Keratinocyte (primary cell): ENCODE results near the gene GLI2. TPM values are rescaled to one million over a fixed set of nuclear protein-coding genes. Genes with fewer than 3 reads are reported as not detected.

Experiments
- DNase-seq: peaks from one replicate; pipeline ENCODE4 v3.0.0-alpha.2; 2011; ENCODE audit warnings: low read depth, missing footprints, low spot score
- FAIRE-seq: peaks from 2 replicates; lab custom pipeline; 2011; peaks lifted over from hg19 to GRCh38; lab: Jason Lieb, UNC
- H2AFZ ChIP-seq: 2 replicates; pipeline ENCODE4 v1.6.0; 2012; ENCODE audit warnings: low read length, control low read depth, inconsistent platforms; ENCODE audit not compliant: control insufficient read depth
- H3K27ac ChIP-seq: 2 replicates; pipeline ENCODE4 v1.5.1; 2011; ENCODE audit warnings: low read length; ENCODE audit not compliant: control insufficient read depth, insufficient read depth
- H3K27me3 ChIP-seq: 3 replicates; pipeline ENCODE4 v1.6.0; 2011; ENCODE audit warnings: low read length; ENCODE audit not compliant: control insufficient read depth, insufficient read depth; ENCODE audit errors: extremely low read depth
- H3K36me3 ChIP-seq, 2 experiments: 2 replicates in 1 of 2; 3 replicates in 1 of 2; pipeline ENCODE4 v1.5.1; 2011; ENCODE audit warnings: low read length in 2 of 2, mild to moderate bottlenecking in 1 of 2; ENCODE audit not compliant: control insufficient read depth in 2 of 2, insufficient read depth in 2 of 2; ENCODE audit errors: extremely low read depth in 1 of 2
- H3K4me1 ChIP-seq: 3 replicates; pipeline ENCODE4 v1.5.1; 2011; ENCODE audit warnings: low read length; ENCODE audit not compliant: control insufficient read depth, insufficient read depth; ENCODE audit errors: extremely low read depth
- H3K4me2 ChIP-seq: 3 replicates; pipeline ENCODE4 v1.6.0; 2011; ENCODE audit warnings: low read depth, low read length; ENCODE audit not compliant: control insufficient read depth, insufficient read depth; ENCODE audit errors: extremely low read depth
- H3K4me3 ChIP-seq, 3 experiments: fragments of 200-600 bp in 1 of 3; sonication (generic) in 1 of 3; 2 replicates in 2 of 3; 3 replicates in 1 of 3; pipeline ENCODE4 v1.5.1; 2011 to 2016; ENCODE audit warnings: low read length in 3 of 3, mild to moderate bottlenecking in 3 of 3, control low read depth in 2 of 3, inconsistent platforms in 1 of 3, low read depth in 1 of 3, mixed read lengths in 1 of 3, mixed run types in 1 of 3, moderate library complexity in 1 of 3; ENCODE audit not compliant: control insufficient read depth in 2 of 3, insufficient read depth in 2 of 3; ENCODE audit errors: extremely low read depth in 1 of 3
- H3K79me2 ChIP-seq: 2 replicates; pipeline ENCODE4 v1.6.0; 2012; ENCODE audit warnings: low read length; ENCODE audit not compliant: control insufficient read depth, insufficient read depth
- H3K9ac ChIP-seq: 3 replicates; pipeline ENCODE4 v1.6.0; 2011; ENCODE audit warnings: low read length; ENCODE audit not compliant: control insufficient read depth, insufficient read depth; ENCODE audit errors: extremely low read depth
- H3K9me1 ChIP-seq: 3 replicates; pipeline ENCODE4 v1.6.0; 2011; ENCODE audit warnings: low read length; ENCODE audit not compliant: control insufficient read depth, insufficient read depth; ENCODE audit errors: extremely low read depth
- H3K9me3 ChIP-seq: 2 replicates; pipeline ENCODE4 v1.5.1; 2012; ENCODE audit warnings: low read depth, low read length; ENCODE audit not compliant: control insufficient read depth
- H4K20me1 ChIP-seq: 3 replicates; pipeline ENCODE4 v1.6.0; 2011; ENCODE audit warnings: low read length; ENCODE audit not compliant: control insufficient read depth, insufficient read depth; ENCODE audit errors: extremely low read depth
- EZH2 ChIP-seq: IDR thresholded peaks from one replicate; pipeline ENCODE4 v1.6.1; 2012; ENCODE audit warnings: inconsistent platforms, mild to moderate bottlenecking, low read length, moderate library complexity
- dilution Hi-C: fragments of 300-500 bp; cut with MboI; formaldehyde crosslinking; loops from one replicate; pipeline ENCODE4 v1.7.0; 2020; ENCODE audit warnings: low sequenced_read_pairs; ENCODE audit not compliant: extremely low pct_ligation_motif_present
- polyA plus RNA-seq, 5 experiments: library from polyadenylated mRNA; depleted of rRNA in 3 of 5; stranded (reverse) in 3 of 5; stranded (forward) in 1 of 5; unstranded in 1 of 5; fragments of >200 nt; gene quantifications; 1 replicate in 1 of 5; 2 replicates in 3 of 5; 3 replicates in 1 of 5; pipeline versions ENCODE4 v1.2.1 to v1.2.3, GENCODE V29; 2011 to 2012; ENCODE audit warnings: missing spikeins in 2 of 5, low read depth in 1 of 5, low replicate concordance in 1 of 5
- TF ChIP-seq, protein P1 (sequence below), 3 experiments: IDR thresholded peaks in 1 of 3; conservative IDR thresholded peaks in 1 of 3; optimal IDR thresholded peaks in 1 of 3; 2 replicates in 2 of 3; 3 replicates in 1 of 3; pipeline versions ENCODE3 to v1.5.1; 2011; ENCODE audit warnings: low read length in 3 of 3, mild to moderate bottlenecking in 3 of 3, moderate library complexity in 2 of 3, control low read depth in 1 of 3, inconsistent platforms in 1 of 3; ENCODE audit not compliant: insufficient read depth in 2 of 3; ENCODE audit errors: extremely low read depth in 1 of 3

GLI2 gene
- polyA plus RNA-seq, 1 donor (not counting 4 experiments of a cell fraction or from before 2014, with no cell fraction given) = 0.04 TPM

DNA sequence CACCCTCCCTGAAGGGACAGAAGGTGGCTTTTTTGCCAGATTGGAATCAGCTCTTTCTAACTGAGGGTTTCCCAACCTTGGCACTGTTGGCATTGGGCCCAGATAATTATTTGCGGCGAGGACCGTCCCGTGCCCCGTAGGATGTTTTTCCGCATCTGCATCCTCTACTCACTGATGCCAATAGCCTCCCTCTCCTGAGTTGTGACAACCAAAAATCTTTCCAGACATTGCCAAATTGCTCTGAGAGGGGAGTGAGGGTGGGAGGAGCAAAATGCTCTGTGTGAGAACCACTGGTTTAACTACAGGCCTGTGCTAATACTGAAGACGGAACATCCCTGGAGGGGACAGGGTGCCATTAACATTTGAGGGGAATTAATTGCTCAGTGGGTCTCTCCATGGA is 33.6 kb upstream of the GLI2 start:
- Histone ChIP-seq H3K4me3 (no peak overlapping the region), H3K27ac (no peak overlapping the region), H4K20me1 (no peaks in the 10 kb centered on the region), H3K79me2 (no peaks in the 10 kb centered on the region), H3K36me3 (no peaks in the 10 kb centered on the region), H3K4me2 (no peak overlapping the region), H3K9me3 (no peaks in the 10 kb centered on the region), H3K4me1 (peaks cover 5% of the 10 kb centered on the region), H3K9ac (no peak overlapping the region), H3K27me3 (peaks cover 5% of the 10 kb centered on the region), H3K9me1 (no peaks in the 10 kb centered on the region), H2AFZ (no peak overlapping the region)
- no peak for TF ChIP-seq EZH2
- TF ChIP-seq, protein P1, sequence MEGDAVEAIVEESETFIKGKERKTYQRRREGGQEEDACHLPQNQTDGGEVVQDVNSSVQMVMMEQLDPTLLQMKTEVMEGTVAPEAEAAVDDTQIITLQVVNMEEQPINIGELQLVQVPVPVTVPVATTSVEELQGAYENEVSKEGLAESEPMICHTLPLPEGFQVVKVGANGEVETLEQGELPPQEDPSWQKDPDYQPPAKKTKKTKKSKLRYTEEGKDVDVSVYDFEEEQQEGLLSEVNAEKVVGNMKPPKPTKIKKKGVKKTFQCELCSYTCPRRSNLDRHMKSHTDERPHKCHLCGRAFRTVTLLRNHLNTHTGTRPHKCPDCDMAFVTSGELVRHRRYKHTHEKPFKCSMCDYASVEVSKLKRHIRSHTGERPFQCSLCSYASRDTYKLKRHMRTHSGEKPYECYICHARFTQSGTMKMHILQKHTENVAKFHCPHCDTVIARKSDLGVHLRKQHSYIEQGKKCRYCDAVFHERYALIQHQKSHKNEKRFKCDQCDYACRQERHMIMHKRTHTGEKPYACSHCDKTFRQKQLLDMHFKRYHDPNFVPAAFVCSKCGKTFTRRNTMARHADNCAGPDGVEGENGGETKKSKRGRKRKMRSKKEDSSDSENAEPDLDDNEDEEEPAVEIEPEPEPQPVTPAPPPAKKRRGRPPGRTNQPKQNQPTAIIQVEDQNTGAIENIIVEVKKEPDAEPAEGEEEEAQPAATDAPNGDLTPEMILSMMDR (optimal IDR thresholded peaks at IDR 0.05 in 1 of 3, IDR thresholded peaks at IDR 0.05 in 1 of 3, conservative IDR thresholded peaks at IDR 0.05 in 1 of 3; ENCODE audit: extremely low read depth in 1 of 3, insufficient read depth in 2 of 3, low read length in 3 of 3) = no peak
- dilution Hi-C loops = loop anchor here (10.0 kb wide), 1 partner anchor 363 kb away; no protein-coding TSS in a partner anchor
- no peak for FAIRE-seq
- no peak for DNase-seq

DNA sequence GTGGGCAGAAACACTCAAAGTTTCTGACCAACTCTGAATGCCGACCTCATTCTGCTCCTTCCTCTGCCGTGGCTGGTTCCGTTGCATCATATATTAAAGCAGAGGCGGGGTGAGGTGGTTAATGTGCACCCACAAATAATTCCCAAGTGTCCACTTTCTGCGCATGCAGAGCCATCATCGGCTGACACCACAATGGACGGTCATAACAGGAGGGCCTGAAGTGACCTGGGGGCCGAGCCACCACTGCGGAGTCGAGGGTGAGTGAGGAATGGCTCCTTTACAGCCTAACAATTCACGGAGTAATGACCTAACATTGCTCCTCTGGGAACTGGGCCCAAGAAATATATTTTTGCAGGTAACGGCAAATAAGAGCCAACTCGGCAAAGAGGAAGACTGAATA is 32.9 kb upstream of the GLI2 start:
- Histone ChIP-seq H3K4me2 (no peak overlapping the region), H3K36me3 (no peaks in the 10 kb centered on the region), H3K9me3 (no peaks in the 10 kb centered on the region), H3K9me1 (no peaks in the 10 kb centered on the region), H3K79me2 (no peaks in the 10 kb centered on the region), H3K27me3 (peaks cover 5% of the 10 kb centered on the region), H2AFZ (no peak overlapping the region), H3K4me3 (no peak overlapping the region), H4K20me1 (no peaks in the 10 kb centered on the region), H3K4me1 (peaks cover 5% of the 10 kb centered on the region), H3K27ac (no peak overlapping the region), H3K9ac (no peak overlapping the region)
- DNase-seq (no peak), FAIRE-seq (no peak)
- TF ChIP-seq EZH2 = no peak
- TF ChIP-seq, protein P1 (optimal IDR thresholded peaks at IDR 0.05 in 1 of 3, IDR thresholded peaks at IDR 0.05 in 1 of 3, conservative IDR thresholded peaks at IDR 0.05 in 1 of 3; ENCODE audit: extremely low read depth in 1 of 3, insufficient read depth in 2 of 3, low read length in 3 of 3) = no peak
- dilution Hi-C loops = loop anchor here (10.0 kb wide), 1 partner anchor 362 kb away; no protein-coding TSS in a partner anchor
